NCI-H1417 treated with DMSO at 0.1 percent for 48 hours (cell line): ENCODE results near the gene FRMD6.
"Not testable (repeated sequence)": the region's sequence is repeated elsewhere in the genome, so short reads cannot be mapped to it uniquely, and the experiment has no call there.

Source experiments
- DNase-seq: peaks from one replicate; lab custom pipeline; 2025; lab: John Stamatoyannopoulos, UW

Gene FRMD6

DNA sequence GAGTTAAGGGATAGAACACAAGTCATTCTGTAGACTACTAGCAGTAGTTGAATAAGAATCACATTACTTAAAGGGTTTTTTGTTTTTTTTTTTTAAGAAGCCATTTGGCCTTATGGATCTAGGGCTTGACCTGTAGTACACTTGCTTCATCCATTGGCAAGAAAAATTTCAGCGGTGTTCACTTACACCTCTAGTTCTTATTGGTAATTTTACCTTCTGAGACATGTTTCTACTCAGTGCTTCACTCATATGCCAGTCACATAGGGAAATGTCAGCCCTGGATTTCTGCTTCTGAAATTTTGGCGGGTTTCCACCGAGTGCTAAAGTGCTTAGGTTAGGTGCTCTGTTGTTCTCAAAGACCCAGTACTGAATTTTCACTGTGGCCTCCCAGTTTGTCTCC lies 72.9 kb downstream of the FRMD6 start:
- no peak for DNase-seq

- DNase-seq = no peak
These were observed 73.4 kb downstream of the FRMD6 start for GRCh38 chr14:51725061-51725460.

DNA sequence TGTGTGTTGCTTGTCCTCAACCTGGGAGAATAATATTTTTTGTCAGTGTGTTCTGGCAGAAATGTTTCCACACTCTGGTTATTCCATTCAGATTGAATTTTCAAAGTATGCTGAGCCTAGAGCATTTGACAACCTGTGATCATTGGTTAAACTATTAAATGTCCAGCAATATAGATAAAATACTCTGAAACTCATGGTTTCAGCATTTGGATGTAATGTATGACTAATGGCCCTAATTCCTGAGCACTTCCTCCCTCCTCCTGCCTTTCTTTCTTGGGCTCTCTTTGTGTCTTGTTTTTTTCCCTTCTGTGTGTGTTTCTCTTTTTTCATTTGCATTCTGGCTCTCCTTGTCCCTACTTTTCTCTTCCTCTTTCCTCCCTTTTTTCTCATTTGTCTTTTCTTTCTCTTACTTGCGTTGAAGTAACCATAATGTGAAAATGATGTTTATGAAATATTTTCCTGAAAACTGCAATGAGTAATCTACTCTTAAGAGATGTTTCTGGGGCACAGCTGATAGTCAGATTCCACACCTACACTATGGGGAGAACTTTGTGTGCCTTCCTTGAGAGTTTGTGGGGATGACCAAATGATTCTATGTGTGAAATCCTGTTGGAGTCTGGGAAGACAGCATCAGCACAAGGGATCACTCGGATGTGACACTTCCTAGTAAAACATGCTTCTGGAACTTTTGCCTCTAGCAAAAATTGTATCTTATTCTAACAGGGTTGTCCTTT lies 74.6 kb downstream of the FRMD6 start:
- no peak for DNase-seq

- no peak for DNase-seq
These were observed 75.8 kb downstream of the FRMD6 start for GRCh38 chr14:51727526-51727925.

- no peak for DNase-seq
These were observed 78.4 kb downstream of the FRMD6 start for GRCh38 chr14:51730098-51730497.

DNA sequence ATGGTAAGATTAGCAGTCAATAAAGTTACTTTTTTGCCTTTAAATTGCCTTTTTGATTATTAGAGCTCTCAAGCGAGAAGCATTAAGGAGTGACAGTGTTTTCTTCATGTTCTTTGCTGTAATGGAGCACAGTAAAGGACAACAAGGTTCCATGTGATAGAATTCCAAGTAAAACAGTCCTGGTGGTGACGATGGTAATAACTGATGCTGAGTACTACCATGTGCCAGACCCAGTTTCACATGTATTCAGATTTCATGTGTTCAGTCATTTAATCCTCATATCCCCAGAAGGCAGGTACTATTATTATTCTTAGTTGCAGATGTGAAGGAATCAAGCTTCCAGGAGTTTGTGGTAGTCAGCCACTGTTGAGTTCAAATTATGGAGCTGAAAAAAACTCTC lies 79.0 kb downstream of the FRMD6 start:
- no peak for DNase-seq

GRCh38 chr14:51732494-51733112 lies 80.9 kb downstream of the FRMD6 start:
- DNase-seq = no peak

- DNase-seq = peak; percentile 21
These were observed 81.4 kb downstream of the FRMD6 start for GRCh38 chr14:51733147-51733546.

DNA sequence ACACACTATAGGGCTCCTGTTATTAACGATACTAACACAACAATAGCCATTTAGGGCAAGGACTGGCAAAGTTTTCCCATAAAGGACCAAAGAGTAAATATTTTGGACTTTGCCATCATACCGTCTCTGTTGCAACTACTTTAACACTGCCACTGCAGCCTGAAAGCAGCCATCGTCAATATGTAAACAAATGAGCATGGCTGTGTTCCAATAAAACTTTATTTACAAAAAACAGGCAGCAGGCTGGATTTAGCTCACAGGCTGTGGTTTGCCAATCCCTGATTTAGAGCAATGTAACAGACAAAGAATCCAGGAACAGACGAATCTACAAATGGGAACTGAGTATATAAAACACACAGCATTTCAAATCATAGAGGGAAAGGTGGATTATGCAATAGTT lies 84.1 kb downstream of the FRMD6 start:
- no peak for DNase-seq

DNA sequence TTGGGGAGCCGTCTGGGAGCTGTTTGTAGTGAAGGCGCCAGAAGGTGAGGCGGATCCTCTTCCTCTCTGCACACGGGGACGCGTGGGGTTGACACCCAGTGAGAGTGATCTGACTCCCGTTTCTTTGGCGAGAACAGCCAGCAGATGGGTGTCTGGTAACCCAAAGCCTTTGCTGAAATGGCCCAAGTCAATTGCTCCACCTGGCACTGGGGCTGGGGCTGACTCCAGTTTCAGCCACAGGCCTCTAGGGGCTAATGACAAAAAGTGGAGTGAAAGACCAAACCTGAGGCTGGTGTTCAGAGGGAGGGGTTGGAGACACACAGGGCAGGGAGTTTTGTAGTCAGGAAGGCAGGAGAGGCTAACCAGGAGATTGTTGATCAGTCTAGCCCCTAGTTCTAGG lies 87.0 kb downstream of the FRMD6 start:
- DNase-seq = no peak

DNA sequence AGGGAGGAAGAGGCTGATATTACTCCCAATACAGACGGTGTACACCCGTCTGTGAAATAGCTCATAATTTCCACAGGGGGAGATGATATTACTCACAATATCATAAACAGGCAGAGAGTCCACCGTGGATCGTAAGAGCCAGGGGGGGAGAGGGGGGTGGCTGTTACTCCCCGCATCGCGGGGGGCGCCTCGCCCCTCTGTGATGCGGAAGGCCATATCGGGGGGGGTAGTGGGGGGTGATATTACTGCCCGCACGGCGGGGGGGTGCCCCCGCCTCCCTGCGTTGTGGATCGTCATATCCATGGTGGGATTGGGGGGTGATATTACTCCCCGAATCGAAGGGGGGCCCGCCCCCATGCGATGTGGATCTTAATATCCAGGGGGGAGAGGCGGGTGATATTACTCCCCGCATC lies 91.9 kb downstream of the FRMD6 start:
- no peak for DNase-seq

GRCh38 chr14:51744372-51745130 lies 92.8 kb downstream of the FRMD6 start:
- DNase-seq = no peak

DNA sequence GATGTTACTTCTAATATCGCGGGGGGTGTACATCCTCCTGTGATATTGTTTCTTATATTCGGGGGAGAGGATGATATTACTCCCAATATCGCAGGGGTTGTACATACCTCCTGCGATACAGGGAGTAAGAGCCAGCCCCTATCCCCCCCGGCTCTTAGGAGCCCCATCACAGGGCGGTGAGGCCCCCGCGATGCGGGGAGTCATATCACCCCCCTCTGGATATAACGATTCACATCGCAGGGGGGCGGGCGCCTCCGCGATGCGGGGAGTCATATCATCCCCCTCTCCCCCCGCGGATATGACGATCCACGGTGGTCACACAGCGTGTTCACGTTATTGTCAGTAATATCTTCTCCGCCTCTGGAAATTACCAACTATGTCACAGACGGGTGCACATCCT lies 95.1 kb downstream of the FRMD6 start:
- DNase-seq = not testable (repeated sequence)

- DNase-seq = no peak
These were observed 98.8 kb downstream of the FRMD6 start for GRCh38 chr14:51750542-51750941.

GRCh38 chr14:51751611-51752345 lies 100.1 kb downstream of the FRMD6 start:
- not testable (repeated sequence) for DNase-seq

DNA sequence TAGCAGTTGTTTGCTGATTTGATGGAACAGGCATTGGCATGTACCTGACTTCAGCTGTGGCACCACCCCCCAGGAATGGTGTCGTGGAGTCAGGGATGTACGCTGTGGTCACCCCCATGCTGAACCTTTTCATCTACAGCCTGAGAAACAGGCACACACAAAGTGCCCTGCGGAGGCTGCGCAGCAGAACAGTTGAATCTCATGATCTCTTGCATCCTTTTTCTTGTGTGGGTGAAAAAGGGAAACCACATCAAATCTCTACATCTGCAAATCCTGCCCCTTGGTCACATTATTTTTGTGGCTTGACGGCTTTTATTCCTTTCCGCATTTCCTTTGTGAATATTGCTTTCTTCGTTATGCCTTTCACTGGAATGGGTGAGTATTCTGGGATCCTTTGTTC lies 106.0 kb downstream of the FRMD6 start:
- not testable (repeated sequence) for DNase-seq

DNA sequence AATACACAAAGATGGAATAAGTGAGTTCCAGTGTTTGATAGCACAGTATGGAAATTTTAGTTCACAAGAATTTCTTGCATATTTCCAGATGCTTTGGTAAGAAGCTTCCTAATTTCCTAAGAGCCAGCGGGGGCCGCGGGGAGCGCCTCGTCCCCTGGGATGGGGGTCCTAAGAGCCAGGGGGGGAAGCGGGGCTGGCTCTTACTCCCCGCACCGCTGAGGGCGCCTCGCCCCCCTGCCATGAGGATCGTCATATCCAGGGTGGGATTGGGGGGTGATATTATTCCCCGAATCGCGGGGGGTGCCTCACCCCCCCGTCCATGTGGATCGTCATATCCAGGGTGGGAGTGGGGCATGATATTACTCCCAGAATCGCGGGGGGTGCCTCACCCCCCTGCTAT lies 108.2 kb downstream of the FRMD6 start:
- DNase-seq = no peak

DNA sequence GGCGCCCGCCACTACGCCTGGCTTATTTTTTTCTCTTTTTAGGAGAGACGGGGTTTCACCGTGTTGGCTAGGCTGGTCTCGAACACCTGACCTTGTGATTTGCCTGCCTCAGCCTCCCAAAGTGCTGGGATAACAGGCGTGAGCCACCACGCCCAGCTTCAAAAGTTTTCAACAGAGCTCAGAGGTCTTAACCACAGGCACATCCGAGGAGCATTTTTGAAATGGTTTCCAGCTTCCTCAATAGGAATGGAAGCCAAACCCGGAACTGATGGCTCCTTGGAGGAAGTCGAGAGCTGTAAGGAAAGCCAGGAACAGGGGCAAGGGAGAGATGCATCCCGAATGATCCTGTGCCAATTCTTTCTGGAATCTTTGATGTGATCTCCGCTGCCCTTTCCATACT lies 114.0 kb downstream of the FRMD6 start:
- not testable (repeated sequence) for DNase-seq

DNA sequence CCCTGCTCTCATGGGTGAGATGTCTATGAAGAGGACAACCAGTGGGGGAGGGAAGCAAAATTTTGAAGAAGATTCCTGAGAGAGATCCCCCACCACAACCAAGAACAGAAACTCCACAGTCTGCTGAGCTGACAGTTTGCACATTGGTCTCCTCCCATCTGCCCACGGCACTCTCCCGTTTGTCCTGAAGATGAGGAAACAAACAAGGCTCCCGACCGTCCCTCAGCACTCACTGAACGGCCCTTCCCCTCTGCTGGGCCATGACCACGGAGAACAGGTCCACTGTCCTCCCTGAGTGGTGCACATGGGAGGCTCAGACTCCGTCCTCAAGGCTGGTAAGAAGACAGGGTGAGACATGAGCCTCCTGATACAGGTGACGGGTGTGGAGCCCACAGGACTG lies 114.9 kb downstream of the FRMD6 start:
- not testable (repeated sequence) for DNase-seq

- not testable (repeated sequence) for DNase-seq
These were observed 117.6 kb downstream of the FRMD6 start for GRCh38 chr14:51769261-51769660.

- DNase-seq = no peak
These were observed 122.5 kb downstream of the FRMD6 start for GRCh38 chr14:51774209-51774608.
